GM18867 (cell line): ENCODE results near the gene RASA3.
"Not testable (repeated sequence)": the region's sequence is repeated elsewhere in the genome, so short reads cannot be mapped to it uniquely, and the experiment has no call there.

Source experiments
- ATAC-seq: cut with Tn5 transposase; IDR thresholded peaks from one replicate; pipeline ENCODE4 v1.9.1; 2021; ENCODE audit warnings: mild to moderate bottlenecking, moderate library complexity; ENCODE audit not compliant: unreplicated experiment

The RASA3 gene

GRCh38 chr13:113996081-113996911, 136.1 kb downstream of the RASA3 start:
- no peak for ATAC-seq

DNA sequence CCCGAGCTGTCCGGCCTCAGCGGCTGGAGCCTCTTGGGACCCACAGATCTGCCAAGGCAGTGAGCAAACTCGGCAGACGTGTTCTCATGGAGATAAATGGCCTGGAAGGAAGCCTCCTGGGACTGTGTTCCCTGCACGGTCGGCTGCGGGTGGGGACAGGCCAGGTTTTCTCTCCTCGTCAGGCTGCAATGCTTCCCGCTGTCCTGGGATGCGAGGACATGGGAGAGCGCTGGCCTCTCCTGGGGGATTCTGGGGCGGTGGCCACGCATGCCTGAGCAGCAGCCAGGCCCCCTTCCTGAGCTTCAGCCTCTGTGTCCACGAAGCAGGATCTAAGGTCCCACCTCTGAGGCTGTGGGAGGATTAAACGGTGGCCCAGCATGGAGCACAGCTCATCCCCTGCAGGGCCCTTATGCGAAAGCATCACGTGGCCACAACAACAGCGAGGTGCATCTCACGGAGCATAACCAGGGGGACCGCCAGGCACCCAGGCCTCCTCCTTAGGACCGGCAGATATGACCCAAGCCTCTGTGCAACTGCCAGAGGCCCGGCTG, 137.3 kb downstream of the RASA3 start:
- no peak for ATAC-seq

DNA sequence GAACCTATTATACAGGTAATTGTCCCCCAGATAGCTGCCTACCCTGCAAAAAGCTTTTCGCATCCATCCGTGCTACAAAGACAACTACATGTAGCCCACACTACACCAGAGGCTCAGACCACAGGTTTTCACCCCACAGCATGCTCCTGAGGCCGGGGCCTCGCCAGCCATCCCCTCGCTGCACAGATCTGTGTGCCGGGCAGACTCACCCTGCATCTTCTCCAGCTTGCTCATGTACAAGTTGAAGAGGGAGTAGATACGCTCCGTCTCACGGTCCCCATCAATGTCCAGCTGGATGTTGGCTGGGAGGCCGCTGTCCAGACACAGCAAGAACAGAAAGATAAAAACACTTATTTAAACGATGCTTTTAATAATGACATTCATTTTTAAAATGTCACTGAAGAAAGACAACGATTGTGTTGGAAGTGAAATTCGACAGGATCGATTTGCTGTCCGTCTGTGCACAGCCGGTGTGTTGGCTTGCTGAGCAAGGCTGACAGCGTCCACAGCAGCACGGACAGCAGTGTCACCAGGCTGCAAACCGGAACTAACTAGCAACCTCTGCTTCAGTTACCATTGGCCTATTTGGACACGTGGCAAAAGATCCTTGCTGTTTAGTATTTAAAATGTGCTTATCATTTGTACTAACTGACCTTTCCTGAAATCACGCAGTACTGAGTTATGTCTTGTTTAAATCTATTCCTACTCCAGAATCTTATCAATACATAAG, 140.0 kb downstream of the RASA3 start:
- no peak for ATAC-seq

DNA sequence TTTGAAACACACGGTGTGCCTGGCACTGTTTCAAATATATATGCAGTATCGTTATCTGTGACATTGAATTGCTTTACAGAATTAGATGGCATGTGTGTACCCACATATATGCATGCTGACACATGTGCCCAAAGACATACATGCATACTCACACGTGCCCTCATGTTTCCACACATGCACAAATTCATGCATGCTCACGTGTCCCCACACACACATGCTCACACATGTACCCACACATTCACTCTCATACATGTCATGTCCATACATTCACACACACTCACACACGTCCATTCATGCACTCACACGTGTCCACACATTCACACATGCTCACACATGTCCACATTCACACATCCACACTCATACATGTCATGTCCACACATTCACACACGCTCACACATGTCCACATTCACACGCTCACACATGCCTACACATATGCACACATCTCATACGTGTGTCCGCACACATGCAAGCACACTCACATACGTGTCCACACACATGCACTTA, 140.7 kb downstream of the RASA3 start:
- ATAC-seq = no peak

- no peak for ATAC-seq
Measured at GRCh38 chr13:113991191-113991669, 141.2 kb downstream of the RASA3 start.

DNA sequence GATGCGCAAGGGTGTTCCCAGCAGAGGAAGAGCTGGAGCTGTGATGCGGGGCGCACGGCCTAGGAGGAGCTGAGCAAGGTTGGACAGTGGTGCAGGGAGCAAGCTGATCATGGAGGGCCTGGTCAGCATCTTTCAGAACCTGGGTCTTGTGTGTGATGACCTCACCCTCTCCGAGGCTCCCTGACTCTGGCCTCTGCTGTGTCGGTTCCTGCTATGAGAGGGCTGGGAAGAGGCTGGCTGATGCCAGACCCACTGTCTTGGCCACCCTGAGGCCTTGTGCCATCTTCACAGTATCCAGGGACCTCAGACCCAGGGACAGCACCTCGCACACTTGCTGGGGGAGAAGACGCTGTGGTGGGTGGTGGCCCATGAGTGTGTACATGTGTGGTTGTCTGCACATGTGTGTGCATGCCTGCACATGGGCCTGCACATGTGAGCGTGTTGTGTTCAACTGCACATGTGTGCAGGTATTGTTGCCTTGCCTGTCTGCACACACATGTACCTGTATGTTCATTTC, 142.0 kb downstream of the RASA3 start:
- no peak for ATAC-seq

DNA sequence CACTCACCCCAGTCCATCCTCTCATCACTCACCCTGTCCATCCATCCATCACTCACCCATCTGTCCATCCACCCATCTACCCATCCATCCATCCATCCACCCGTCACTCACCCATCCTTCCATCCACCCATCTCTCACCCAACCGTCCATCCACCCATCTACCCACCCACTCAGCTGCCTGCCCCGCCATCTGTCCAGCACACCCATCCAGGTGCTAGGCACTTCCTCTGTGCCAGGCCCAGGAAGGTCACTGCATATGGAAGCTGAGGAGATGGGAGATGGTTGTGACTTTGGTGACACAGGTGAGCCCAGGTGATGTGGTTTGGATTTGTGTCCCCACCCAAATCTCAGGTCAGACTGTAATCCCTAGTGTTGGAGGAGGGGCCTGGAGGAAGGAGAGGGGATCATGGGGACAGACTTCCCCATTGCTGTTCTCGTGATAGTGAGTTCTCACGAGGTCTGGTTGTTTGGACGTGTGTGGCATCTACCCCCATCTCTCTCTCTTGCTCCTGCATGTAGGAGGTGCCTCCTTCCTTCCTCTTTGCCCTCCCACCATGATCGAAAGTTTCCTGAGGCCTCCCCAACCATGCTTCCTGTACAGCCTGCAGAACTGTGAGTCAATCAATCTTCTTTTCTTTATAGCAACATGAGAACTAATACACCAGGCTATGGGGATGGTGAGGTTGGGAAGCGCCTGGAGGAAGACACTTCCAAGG, 142.7 kb downstream of the RASA3 start:
- no peak for ATAC-seq

- not testable (repeated sequence) for ATAC-seq
Measured at GRCh38 chr13:113988859-113989258, 143.6 kb downstream of the RASA3 start.

DNA sequence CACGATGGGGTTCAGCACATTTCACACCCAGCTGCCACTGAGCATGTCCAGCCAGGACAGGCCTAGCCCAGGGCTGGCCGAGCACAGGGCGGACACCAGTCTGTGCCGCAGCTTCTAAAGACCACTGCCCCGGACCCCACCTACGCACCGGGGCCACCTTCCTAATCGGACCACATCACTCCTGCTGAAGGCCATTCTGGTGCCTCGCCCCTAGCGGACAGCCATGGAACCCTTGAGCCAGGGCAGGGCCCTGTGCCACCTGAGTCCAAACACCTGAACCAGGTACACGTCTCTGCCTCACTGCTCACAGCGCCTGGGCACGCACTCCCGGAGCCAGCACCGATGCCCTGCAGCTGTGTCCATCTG, 150.1 kb downstream of the RASA3 start:
- no peak for ATAC-seq

GRCh38 chr13:113981611-113982295, 150.7 kb downstream of the RASA3 start:
- ATAC-seq = no peak

- no peak for ATAC-seq
Measured at GRCh38 chr13:113981194-113981605, 151.2 kb downstream of the RASA3 start.

- no peak for ATAC-seq
Measured at GRCh38 chr13:113980489-113981064, 151.8 kb downstream of the RASA3 start.

GRCh38 chr13:113979791-113980471, 152.5 kb downstream of the RASA3 start:
- ATAC-seq = no peak

DNA sequence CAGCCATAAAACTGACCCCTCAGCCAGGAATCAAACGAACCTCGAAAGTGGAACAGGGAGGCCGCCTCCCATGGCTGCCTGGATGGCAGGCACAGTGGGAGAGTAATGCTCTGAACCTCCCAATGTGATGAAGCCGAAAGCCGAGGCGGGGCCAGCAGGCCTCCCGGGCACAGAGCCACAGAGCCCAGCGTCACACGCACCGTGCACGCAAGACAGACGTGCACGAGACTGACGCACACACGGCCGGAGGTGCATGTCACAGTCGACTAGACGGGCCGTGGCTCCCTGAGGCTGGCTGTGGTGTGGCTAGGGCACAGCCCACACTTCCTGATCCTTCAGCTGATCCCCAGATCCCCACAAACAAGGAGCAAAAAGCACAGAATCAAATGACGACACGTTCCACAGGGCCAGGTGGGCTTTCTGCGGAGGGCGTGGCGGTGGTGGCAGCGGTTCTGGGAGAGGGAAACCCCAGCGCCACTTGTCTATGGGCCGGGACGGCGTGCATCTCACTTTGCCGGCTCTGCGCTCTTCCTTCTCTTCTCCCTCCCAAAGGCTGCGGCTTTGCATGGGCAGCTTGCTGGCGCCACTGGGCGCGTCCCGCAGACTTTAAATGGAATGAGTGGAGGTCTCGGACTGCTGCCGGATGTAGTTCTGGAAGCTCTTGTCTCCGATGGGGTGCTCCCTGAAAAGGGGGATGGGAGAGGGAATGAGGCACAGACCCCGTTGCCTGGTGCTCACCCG, 153.5 kb downstream of the RASA3 start:
- ATAC-seq = no peak

DNA sequence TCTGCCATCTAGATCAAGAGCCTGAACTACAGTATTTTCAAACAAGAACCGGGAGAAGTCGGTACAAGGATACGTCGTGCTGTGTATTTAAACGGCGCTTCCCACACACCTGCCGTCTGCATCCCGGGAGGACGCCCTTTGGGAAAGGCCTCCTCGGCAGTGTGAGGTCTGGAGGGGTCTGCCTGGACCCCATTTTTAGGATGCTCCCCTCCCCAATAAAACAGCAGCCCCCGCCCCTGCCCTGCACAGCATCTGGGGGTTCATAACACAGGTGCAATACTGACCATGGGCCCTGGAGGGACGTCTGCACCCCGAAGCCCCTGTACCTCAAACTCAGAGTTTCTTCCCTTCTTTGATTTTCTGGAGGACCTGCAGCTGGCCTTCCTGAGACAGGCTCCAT, 154.4 kb downstream of the RASA3 start:
- ATAC-seq = no peak

DNA sequence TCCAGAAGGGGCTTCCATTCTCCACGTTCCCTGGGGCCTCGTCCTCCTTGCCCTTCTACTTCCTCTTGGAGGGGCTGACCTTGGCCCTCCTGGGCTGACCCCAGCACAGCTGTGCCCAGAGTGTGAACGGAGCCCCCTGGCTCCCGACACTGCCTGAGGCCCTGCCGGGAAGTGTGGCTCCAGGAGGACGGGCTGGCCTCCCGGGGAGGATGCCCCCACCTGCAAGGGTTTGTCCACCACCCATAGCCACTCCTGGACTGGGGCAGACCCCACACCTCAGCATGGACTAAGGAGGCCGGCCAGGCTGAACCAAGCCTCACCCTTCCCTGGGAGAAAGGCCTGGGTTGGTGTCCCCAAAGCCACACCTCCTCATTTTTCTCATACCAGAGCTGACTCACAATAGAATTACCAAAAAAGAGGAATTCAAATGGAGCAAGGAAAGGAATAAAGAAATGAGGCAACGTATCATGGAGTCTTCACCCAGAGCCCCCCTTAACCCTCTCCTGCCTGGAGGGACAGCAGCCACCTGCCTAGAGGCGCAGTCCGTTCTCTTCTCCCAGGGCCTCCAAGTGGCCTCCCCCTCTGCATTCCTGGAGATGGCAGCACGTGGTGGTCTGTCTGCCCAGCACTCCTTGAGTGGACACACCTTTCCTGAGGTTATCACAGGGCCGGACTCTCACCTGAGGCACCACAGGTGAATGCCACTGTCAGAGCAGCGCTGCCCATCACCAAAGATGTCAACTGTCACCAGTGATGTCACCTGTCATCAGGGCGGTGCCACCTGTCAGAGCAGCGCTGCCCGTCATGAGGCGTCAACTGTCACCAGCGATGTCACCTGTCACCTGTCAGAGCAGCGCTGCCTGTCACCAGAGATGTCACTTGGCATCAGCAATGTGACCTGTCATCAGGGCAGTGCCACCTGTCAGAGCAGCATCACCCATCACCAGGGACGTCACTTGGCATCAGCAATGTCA, 155.4 kb downstream of the RASA3 start:
- no peak for ATAC-seq

DNA sequence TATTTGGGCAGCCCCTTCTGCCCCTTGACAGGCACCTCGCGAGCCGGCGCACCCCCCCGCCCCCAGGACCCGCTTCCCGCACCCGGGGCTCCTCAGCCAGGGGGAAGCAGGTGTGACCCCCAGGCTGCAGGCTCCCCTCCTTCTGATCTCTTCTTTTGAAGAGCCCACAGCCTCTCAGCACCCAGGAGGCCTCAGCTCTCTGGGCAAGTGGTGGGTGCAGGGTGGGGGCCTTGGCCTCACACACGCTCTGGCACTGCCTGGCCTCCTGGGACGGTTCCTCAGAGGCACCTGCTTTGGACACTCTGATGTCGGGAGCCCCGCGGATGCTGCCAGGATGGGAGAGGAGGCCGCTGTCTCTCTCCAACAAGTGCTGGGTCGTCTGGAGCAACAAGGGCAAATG, 157.0 kb downstream of the RASA3 start:
- no peak for ATAC-seq
